ENCODE data around the gene ZNF764. TPM values are rescaled to one million over a fixed set of nuclear protein-coding genes. Genes with fewer than 3 reads are reported as not detected.

The ZNF764 gene
- total RNA-seq, 1 donor from 2014 or later: 19.2 TPM

- H3K4me1 Mint-ChIP-seq: peaks cover 33% of the 10 kb centered on the region
- H3K4me3 Mint-ChIP-seq: no peak overlapping the region
- DNase-seq: no peak
- CTCF ChIA-PET: interaction anchor here (1.1 kb wide), 1 partner anchor 31 kb away, joined by 3 read pairs; no protein-coding TSS in a partner anchor
- no peak for TF ChIP-seq CTCF (IDR thresholded peaks at IDR 0.05)
- no peaks in the 10 kb centered on the region for H3K27me3 Mint-ChIP-seq
- no peak for ATAC-seq (ENCODE audit: low read depth)
- POLR2A ChIA-PET: interaction anchor here (0.5 to 2.2 kb wide), 5 partner anchors 8 to 149 kb away, joined by 3 to 37 read pairs (median 5); partner anchors contain the start of genes ZNF689 and ZNF764
- intact Hi-C loops (cut with micrococcal nuclease): no loop called here
- H3K36me3 Mint-ChIP-seq (ENCODE audit: low read depth): peaks cover under 1% of the 10 kb centered on the region
- peak overlapping the region; percentile 59 for H3K27ac Mint-ChIP-seq
- no peaks in the 10 kb centered on the region for H3K9me3 Mint-ChIP-seq
These were observed 8.4 kb upstream of the ZNF764 start for GRCh38 chr16:30566531-30566930.

- peaks cover 2% of the 10 kb centered on the region for H3K36me3 Mint-ChIP-seq (ENCODE audit: low read depth)
- TF ChIP-seq CTCF (IDR thresholded peaks at IDR 0.05): no peak
- ChIA-PET POLR2A (interaction anchor here (0.7 to 1.5 kb wide), 3 partner anchors 13 to 148 kb away, joined by 3 to 4 read pairs (median 4); partner anchors contain the start of gene ZNF689), CTCF (no interaction called here)
- H3K9me3 Mint-ChIP-seq: no peaks in the 10 kb centered on the region
- H3K27me3 Mint-ChIP-seq: no peaks in the 10 kb centered on the region
- ATAC-seq (ENCODE audit: low read depth) (no peak), DNase-seq (no peak)
- intact Hi-C loops (cut with micrococcal nuclease): no loop called here
- H3K4me3 Mint-ChIP-seq: no peak overlapping the region
- H3K27ac Mint-ChIP-seq: no peak overlapping the region
- H3K4me1 Mint-ChIP-seq: peaks cover 35% of the 10 kb centered on the region
These were observed 7.8 kb upstream of the ZNF764 start for GRCh38 chr16:30565984-30566383.

- CTCF ChIA-PET: interaction anchor here (1.5 kb wide), 1 partner anchor 30 kb away, joined by 3 read pairs; no protein-coding TSS in a partner anchor
- no peak for TF ChIP-seq CTCF (IDR thresholded peaks at IDR 0.05)
- H3K27ac Mint-ChIP-seq: no peak overlapping the region
- DNase-seq (no peak), ATAC-seq (ENCODE audit: low read depth) (no peak)
- intact Hi-C loops (cut with micrococcal nuclease): no loop called here
- H3K4me3 Mint-ChIP-seq: no peak overlapping the region
- H3K4me1 Mint-ChIP-seq: peaks cover 34% of the 10 kb centered on the region
- POLR2A ChIA-PET: interaction anchor here (0.7 to 1.5 kb wide), 3 partner anchors 13 to 148 kb away, joined by 3 to 4 read pairs (median 4); partner anchors contain the start of gene ZNF689
- H3K27me3 Mint-ChIP-seq: no peaks in the 10 kb centered on the region
- H3K9me3 Mint-ChIP-seq: no peaks in the 10 kb centered on the region
- peaks cover 2% of the 10 kb centered on the region for H3K36me3 Mint-ChIP-seq (ENCODE audit: low read depth)
These were observed 7.4 kb upstream of the ZNF764 start for GRCh38 chr16:30565526-30565925.

GRCh38 chr16:30562021-30562420 is 3.8 kb upstream of the ZNF764 start:
- intact Hi-C loops (cut with micrococcal nuclease): no loop called here
- DNase-seq (no peak), ATAC-seq (ENCODE audit: low read depth) (no peak)
- TF ChIP-seq CTCF (IDR thresholded peaks at IDR 0.05): no peak
- Mint-ChIP-seq H3K36me3 (ENCODE audit: low read depth) (peaks cover 2% of the 10 kb centered on the region), H3K27ac (peak overlapping the region; percentile 94), H3K4me1 (peaks cover 30% of the 10 kb centered on the region), H3K9me3 (no peaks in the 10 kb centered on the region), H3K27me3 (no peaks in the 10 kb centered on the region), H3K4me3 (peak overlapping the region; percentile 90)
- ChIA-PET CTCF (interaction anchor here (1.2 to 1.6 kb wide), 2 partner anchors 37 to 132 kb away, joined by 5 to 6 read pairs; partner anchors contain the start of gene DCTPP1), POLR2A (interaction anchor here (0.7 to 6.3 kb wide), 11 partner anchors 9 to 132 kb away, joined by 3 to 152 read pairs (median 6); partner anchors contain the start of genes DCTPP1, PRR14, ZNF688 and ZNF689)

GRCh38 chr16:30561089-30561816 is 3.1 kb upstream of the ZNF764 start:
- Mint-ChIP-seq H3K9me3 (no peaks in the 10 kb centered on the region), H3K4me1 (peaks cover 33% of the 10 kb centered on the region), H3K36me3 (ENCODE audit: low read depth) (peaks cover 4% of the 10 kb centered on the region), H3K27ac (peak overlapping the region; percentile 94), H3K4me3 (peak overlapping the region; percentile 90), H3K27me3 (no peaks in the 10 kb centered on the region)
- intact Hi-C loops (cut with micrococcal nuclease): no loop called here
- no peak for TF ChIP-seq CTCF (IDR thresholded peaks at IDR 0.05)
- ATAC-seq (ENCODE audit: low read depth): no peak
- POLR2A ChIA-PET: interaction anchor here (0.6 to 6.3 kb wide), 16 partner anchors 10 to 154 kb away, joined by 3 to 152 read pairs (median 6); partner anchors contain the start of genes DCTPP1, PRR14, ZNF688 and ZNF689
- CTCF ChIA-PET: interaction anchor here (1.2 to 1.6 kb wide), 3 partner anchors 11 to 131 kb away, joined by 4 to 6 read pairs (median 5); partner anchors contain the start of genes DCTPP1 and ZNF688
- peak; percentile 46 for DNase-seq

All from activated B cell treated with CpG ODN at 0.5 μM for 24 hours (primary cell).